ENCODE data around the gene PRAC1.

Gene PRAC1

DNA sequence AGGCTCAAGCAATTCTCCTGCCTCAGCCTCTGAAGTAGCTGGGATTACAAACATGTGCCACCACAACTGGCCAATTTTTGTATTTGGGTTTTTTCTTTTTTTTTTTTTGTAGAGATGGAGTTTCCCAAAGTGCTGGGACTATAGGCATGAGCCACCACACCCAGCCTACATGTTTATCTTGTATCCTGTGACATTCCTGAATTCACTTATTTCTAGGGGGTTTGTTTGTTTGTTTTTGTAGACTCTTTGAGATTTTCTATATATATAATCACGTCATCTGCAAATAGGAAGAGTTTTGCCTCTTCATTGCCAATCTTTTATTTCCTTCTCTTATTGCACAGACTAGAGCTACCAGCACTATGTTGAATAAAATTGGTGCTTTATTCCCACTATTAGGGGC lies 29.1 kb downstream of the PRAC1 start:
- TF ChIP-seq FOXP2 (optimal IDR thresholded peaks at IDR 0.05; ENCODE audit: borderline replicate concordance, extremely low read depth, extremely low read length, insufficient read depth) (no peak), TAF1 (IDR thresholded peaks at IDR 0.05; ENCODE audit: borderline replicate concordance, insufficient read depth, low read length) (no peak), POLR2AphosphoS5 (IDR thresholded peaks at IDR 0.05; ENCODE audit: low read depth, low read length) (no peak), SIN3A (IDR thresholded peaks at IDR 0.05; ENCODE audit: borderline replicate concordance, insufficient read depth, low read length) (no peak)
- TF ChIP-seq, protein P1, sequence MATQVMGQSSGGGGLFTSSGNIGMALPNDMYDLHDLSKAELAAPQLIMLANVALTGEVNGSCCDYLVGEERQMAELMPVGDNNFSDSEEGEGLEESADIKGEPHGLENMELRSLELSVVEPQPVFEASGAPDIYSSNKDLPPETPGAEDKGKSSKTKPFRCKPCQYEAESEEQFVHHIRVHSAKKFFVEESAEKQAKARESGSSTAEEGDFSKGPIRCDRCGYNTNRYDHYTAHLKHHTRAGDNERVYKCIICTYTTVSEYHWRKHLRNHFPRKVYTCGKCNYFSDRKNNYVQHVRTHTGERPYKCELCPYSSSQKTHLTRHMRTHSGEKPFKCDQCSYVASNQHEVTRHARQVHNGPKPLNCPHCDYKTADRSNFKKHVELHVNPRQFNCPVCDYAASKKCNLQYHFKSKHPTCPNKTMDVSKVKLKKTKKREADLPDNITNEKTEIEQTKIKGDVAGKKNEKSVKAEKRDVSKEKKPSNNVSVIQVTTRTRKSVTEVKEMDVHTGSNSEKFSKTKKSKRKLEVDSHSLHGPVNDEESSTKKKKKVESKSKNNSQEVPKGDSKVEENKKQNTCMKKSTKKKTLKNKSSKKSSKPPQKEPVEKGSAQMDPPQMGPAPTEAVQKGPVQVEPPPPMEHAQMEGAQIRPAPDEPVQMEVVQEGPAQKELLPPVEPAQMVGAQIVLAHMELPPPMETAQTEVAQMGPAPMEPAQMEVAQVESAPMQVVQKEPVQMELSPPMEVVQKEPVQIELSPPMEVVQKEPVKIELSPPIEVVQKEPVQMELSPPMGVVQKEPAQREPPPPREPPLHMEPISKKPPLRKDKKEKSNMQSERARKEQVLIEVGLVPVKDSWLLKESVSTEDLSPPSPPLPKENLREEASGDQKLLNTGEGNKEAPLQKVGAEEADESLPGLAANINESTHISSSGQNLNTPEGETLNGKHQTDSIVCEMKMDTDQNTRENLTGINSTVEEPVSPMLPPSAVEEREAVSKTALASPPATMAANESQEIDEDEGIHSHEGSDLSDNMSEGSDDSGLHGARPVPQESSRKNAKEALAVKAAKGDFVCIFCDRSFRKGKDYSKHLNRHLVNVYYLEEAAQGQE (IDR thresholded peaks at IDR 0.05; ENCODE audit: insufficient read depth in 1 of 2, low read depth in 2 of 2, low read length in 2 of 2): no peak

DNA sequence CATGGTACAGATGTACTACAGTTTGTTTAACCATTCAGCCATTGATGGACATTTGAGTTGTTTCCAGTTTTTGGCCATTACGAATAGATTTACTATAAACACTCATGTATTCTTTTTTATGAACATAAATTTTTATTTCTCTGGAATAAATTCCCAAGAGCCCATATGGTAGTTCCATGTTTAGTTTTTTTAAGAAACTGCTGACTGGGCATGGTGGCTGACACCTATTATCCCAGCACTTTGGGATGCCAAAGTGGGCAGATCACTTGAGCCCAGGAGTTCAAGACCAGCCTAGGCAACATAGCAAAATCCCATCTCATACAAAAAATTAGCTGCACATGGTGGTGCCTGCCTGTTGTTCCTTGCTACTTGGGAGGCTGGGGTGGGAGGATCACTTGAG lies 30.3 kb downstream of the PRAC1 start:
- TF ChIP-seq TAF1 (IDR thresholded peaks at IDR 0.05; ENCODE audit: borderline replicate concordance, insufficient read depth, low read length) (no peak), SIN3A (IDR thresholded peaks at IDR 0.05; ENCODE audit: borderline replicate concordance, insufficient read depth, low read length) (no peak), POLR2AphosphoS5 (IDR thresholded peaks at IDR 0.05; ENCODE audit: low read depth, low read length) (no peak), FOXP2 (optimal IDR thresholded peaks at IDR 0.05; ENCODE audit: borderline replicate concordance, extremely low read depth, extremely low read length, insufficient read depth) (no peak)
- TF ChIP-seq, protein P1 (IDR thresholded peaks at IDR 0.05; ENCODE audit: insufficient read depth in 1 of 2, low read depth in 2 of 2, low read length in 2 of 2): no peak

DNA sequence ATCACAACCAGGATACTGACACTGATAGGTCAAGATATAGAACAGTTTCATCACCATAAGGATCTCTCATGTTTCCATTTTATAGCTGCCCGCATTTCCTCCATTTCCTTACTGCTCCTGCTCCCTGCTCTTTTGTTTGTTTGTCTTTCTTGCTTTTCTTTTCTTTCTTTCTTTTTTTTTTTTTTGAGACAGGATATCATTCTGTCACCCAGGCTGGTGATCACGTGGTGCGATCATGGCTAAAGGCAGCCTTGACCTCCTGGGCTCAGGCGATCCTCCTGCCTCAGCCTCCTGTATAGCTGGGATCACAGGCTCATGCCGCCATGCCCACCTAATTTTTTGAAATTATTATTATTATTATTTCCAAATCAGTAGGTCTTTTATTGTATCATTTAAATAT lies 31.7 kb downstream of the PRAC1 start:
- TF ChIP-seq, protein P1 (IDR thresholded peaks at IDR 0.05; ENCODE audit: insufficient read depth in 1 of 2, low read depth in 2 of 2, low read length in 2 of 2): no peak
- TF ChIP-seq SIN3A (IDR thresholded peaks at IDR 0.05; ENCODE audit: borderline replicate concordance, insufficient read depth, low read length): no peak

DNA sequence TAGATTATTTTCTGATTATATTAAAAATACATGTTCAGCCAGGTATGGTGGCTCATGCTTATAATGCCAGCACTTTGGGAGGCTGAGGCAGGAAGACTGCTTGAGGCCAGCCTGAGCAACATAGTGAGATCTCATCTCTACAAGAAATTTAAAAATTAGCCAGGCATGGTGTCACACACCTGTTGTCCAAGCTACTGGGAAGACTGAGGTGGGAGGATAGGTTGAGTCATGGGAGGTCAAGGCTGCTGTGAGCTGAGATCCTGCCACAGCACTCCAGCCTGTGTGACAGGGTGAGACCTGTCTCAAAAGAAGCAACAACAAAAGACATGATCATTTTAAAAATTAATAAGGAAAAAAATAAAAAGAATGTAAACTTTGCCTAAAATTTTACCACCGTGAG lies 40.7 kb downstream of the PRAC1 start:
- no peak for TF ChIP-seq SIN3A (IDR thresholded peaks at IDR 0.05; ENCODE audit: borderline replicate concordance, insufficient read depth, low read length)
- TF ChIP-seq FOXP2 (optimal IDR thresholded peaks at IDR 0.05; ENCODE audit: borderline replicate concordance, extremely low read depth, extremely low read length, insufficient read depth): no peak
- no peak for TF ChIP-seq TAF1 (IDR thresholded peaks at IDR 0.05; ENCODE audit: borderline replicate concordance, insufficient read depth, low read length)
- no peak for TF ChIP-seq POLR2AphosphoS5 (IDR thresholded peaks at IDR 0.05; ENCODE audit: low read depth, low read length)
- TF ChIP-seq, protein P1 (IDR thresholded peaks at IDR 0.05; ENCODE audit: insufficient read depth in 1 of 2, low read depth in 2 of 2, low read length in 2 of 2): no peak

DNA sequence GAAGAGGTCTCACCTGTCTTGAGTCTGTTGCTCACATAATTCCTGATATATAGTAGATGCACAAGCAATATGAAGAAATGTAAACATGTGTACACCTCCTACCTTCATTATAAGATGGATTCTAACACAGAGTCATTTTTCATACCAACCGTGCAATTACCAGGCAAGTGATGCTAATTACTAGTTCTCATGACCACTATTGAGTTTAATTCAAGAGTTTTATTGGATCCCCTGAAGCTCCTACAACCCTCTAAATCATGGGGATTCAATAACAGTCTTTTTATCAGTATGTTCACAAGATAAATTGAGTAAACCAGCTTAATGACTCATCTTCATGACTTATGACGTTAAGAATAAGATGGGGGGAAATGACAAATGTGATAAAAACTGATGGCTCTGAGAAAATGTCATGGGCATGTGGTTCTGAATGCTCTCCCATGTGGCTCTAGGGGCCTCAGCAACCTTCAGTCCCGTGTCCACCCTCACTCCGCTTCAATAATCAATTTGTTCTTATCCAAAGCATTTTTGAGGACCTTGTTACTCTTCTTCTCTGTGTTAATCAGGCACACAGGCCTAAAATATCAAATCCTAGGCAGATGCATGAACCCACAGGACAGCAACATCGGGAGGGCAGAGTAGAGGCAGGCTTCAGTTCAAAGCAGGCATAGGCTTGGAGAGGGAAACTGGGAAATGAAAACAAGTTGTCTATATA lies 42.8 kb downstream of the PRAC1 start:
- TF ChIP-seq, protein P1 (IDR thresholded peaks at IDR 0.05; ENCODE audit: insufficient read depth in 1 of 2, low read depth in 2 of 2, low read length in 2 of 2): no peak
- TF ChIP-seq TAF1 (IDR thresholded peaks at IDR 0.05; ENCODE audit: borderline replicate concordance, insufficient read depth, low read length) (no peak), POLR2AphosphoS5 (IDR thresholded peaks at IDR 0.05; ENCODE audit: low read depth, low read length) (no peak), FOXP2 (optimal IDR thresholded peaks at IDR 0.05; ENCODE audit: borderline replicate concordance, extremely low read depth, extremely low read length, insufficient read depth) (no peak), SIN3A (IDR thresholded peaks at IDR 0.05; ENCODE audit: borderline replicate concordance, insufficient read depth, low read length) (no peak)
